Measurements from ENCODE around the gene CCDC171.

DNA sequence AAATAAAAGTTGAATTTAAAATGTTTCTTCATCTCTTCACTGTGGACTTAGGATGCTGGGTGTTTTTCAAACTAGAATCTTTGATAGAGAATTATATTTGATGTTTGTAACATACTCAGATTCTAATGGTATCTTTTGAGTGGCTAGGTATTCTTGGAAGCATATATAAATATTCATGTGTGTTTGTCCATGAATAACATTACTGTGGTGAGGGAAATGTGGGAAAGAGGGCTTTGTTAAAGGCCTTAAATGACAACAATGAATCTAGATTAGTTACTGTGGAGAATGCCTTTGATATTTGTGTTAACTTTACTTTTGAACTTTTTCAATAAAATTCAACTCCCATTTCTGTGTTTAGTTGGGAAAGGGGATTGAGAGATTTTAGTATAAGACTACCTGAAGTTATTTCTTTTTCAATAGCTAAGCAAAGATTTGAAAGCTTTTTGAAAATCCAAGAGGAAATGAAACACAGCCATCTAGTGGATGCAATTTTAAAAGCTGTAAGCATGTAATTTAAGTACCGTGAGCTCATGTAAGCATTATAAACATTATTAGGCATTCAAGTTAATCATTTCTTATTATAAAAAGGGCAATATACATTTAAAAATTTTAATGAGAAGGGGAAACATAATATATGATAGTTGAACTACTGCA is 69.6 kb downstream of the CCDC171 start:
- no peak for TF ChIP-seq POLR2AphosphoS5 (IDR thresholded peaks at IDR 0.05)
- TF ChIP-seq, protein P1, sequence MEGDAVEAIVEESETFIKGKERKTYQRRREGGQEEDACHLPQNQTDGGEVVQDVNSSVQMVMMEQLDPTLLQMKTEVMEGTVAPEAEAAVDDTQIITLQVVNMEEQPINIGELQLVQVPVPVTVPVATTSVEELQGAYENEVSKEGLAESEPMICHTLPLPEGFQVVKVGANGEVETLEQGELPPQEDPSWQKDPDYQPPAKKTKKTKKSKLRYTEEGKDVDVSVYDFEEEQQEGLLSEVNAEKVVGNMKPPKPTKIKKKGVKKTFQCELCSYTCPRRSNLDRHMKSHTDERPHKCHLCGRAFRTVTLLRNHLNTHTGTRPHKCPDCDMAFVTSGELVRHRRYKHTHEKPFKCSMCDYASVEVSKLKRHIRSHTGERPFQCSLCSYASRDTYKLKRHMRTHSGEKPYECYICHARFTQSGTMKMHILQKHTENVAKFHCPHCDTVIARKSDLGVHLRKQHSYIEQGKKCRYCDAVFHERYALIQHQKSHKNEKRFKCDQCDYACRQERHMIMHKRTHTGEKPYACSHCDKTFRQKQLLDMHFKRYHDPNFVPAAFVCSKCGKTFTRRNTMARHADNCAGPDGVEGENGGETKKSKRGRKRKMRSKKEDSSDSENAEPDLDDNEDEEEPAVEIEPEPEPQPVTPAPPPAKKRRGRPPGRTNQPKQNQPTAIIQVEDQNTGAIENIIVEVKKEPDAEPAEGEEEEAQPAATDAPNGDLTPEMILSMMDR (IDR thresholded peaks at IDR 0.05): peak in 1 of 4 experiments; percentile 36

Data from prostate gland (tissue), 2 donors.